HepG2 (cell line): Measurements from ENCODE around the gene ZCCHC8. TPM values are rescaled to one million over a fixed set of nuclear protein-coding genes. Genes with fewer than 3 reads are reported as not detected.

Experiments used
- BRF2 ChIP-seq: sonication (generic); formaldehyde crosslinking; IDR thresholded peaks from 2 replicates; pipeline ENCODE4 v1.8.1; 2022; ENCODE audit warnings: mild to moderate bottlenecking, missing genetic modification reagents
- CENPT ChIP-seq: sonication (generic); formaldehyde crosslinking; IDR thresholded peaks from 2 replicates; pipeline ENCODE4 v1.8.0; 2022; ENCODE audit warnings: low read depth, mild to moderate bottlenecking, moderate library complexity, missing genetic modification reagents
- CHCHD3 ChIP-seq: sonication (generic); formaldehyde crosslinking; IDR thresholded peaks from 2 replicates; pipeline ENCODE4 v1.8.0; 2022; ENCODE audit warnings: mild to moderate bottlenecking, missing genetic modification reagents, moderate library complexity
- HCFC1 ChIP-seq: fragments of 150-350 bp; IDR thresholded peaks from 2 replicates; pipeline ENCODE4 v1.6.1; 2014; ENCODE audit warnings: low read depth, low read length
- KLF11 ChIP-seq: IDR thresholded peaks from 2 replicates; pipeline ENCODE4 v1.6.1; 2016; ENCODE audit warnings: missing compliant biosample characterization
- MIXL1 ChIP-seq: IDR thresholded peaks from 2 replicates; pipeline ENCODE4 v1.6.1; 2016
- NAIF1 ChIP-seq: sonication (generic); formaldehyde crosslinking; IDR thresholded peaks from 2 replicates; pipeline ENCODE4 v1.5.0; 2020; ENCODE audit warnings: mild to moderate bottlenecking, missing genetic modification reagents, borderline replicate concordance
- NCOR1 ChIP-seq: fragments of 200-600 bp; sonication (generic); IDR thresholded peaks from 2 replicates; pipeline ENCODE4 v1.7.0; 2017; ENCODE audit warnings: antibody characterized with exemption, low read length, borderline replicate concordance
- PCBP2 ChIP-seq: fragments of 200-400 bp; formaldehyde crosslinking; optimal IDR thresholded peaks from 2 replicates; pipeline ENCODE3; 2018; ENCODE audit warnings: low read length, low read depth; ENCODE audit not compliant: poor library complexity, severe bottlenecking
- PITX1 ChIP-seq: sonication (generic); formaldehyde crosslinking; IDR thresholded peaks from 2 replicates; pipeline ENCODE4 v1.5.1; 2020; ENCODE audit warnings: mild to moderate bottlenecking, missing genetic modification reagents
- RFX1 ChIP-seq: fragments of 450-650 bp; IDR thresholded peaks from 2 replicates; pipeline ENCODE4 v1.6.1; 2017
- SATB2 ChIP-seq: sonication (generic); formaldehyde crosslinking; IDR thresholded peaks from 2 replicates; pipeline ENCODE4 v1.5.0; 2020; ENCODE audit warnings: missing genetic modification reagents
- ZNF354B ChIP-seq: sonication (generic); formaldehyde crosslinking; IDR thresholded peaks from 2 replicates; pipeline ENCODE4 v1.8.0; 2022; ENCODE audit warnings: mild to moderate bottlenecking, missing genetic modification reagents
- ZNF414 ChIP-seq: sonication (generic); formaldehyde crosslinking; IDR thresholded peaks from 2 replicates; pipeline ENCODE4 v1.5.0; 2020; ENCODE audit warnings: missing genetic modification reagents
- ZNF558 ChIP-seq: sonication (generic); formaldehyde crosslinking; IDR thresholded peaks from 2 replicates; pipeline ENCODE4 v1.9.0; 2022; ENCODE audit warnings: mild to moderate bottlenecking, missing genetic modification reagents, borderline replicate concordance
- ZNF567 ChIP-seq: sonication (generic); formaldehyde crosslinking; IDR thresholded peaks from 2 replicates; pipeline ENCODE4 v1.8.1; 2023; ENCODE audit warnings: mild to moderate bottlenecking, missing genetic modification reagents, borderline replicate concordance
- ZNF703 ChIP-seq: sonication (generic); formaldehyde crosslinking; IDR thresholded peaks from 2 replicates; pipeline ENCODE4 v1.5.1; 2020; ENCODE audit warnings: missing genetic modification reagents, mild to moderate bottlenecking, moderate library complexity, borderline replicate concordance
- ZNF775 ChIP-seq: sonication (generic); formaldehyde crosslinking; IDR thresholded peaks from 2 replicates; pipeline ENCODE4 v1.4.0; 2020; ENCODE audit warnings: missing genetic modification reagents, mild to moderate bottlenecking, moderate library complexity, borderline replicate concordance
- ZNF790 ChIP-seq: sonication (generic); formaldehyde crosslinking; IDR thresholded peaks from 2 replicates; pipeline ENCODE4 v1.8.0; 2022; ENCODE audit warnings: missing genetic modification reagents, mild to moderate bottlenecking, borderline replicate concordance
- ZNF83 ChIP-seq: sonication (generic); formaldehyde crosslinking; IDR thresholded peaks from 2 replicates; pipeline ENCODE4 v1.4.0; 2020; ENCODE audit warnings: missing genetic modification reagents, mild to moderate bottlenecking, borderline replicate concordance
- polyA plus RNA-seq, 8 experiments: library from polyadenylated mRNA; depleted of rRNA in 3 of 8; stranded (reverse) in 7 of 8; unstranded in 1 of 8; fragments of >200 nt; fragmentation: Illumina TruSeq in 4 of 8; extraction: Trizol in 4 of 8; gene quantifications; 2 replicates each; pipeline versions ENCODE4 v1.2.1 to v1.2.3, GENCODE V29; 2011 to 2016; ENCODE audit warnings: low read depth in 4 of 8, missing spikeins in 1 of 8, mixed read lengths in 1 of 8; ENCODE audit not compliant: insufficient read depth in 1 of 8
- total RNA-seq, 5 experiments: library from RNA; depleted of rRNA; stranded (reverse); fragments of >200 nt; fragmentation: Illumina TruSeq; extraction: Trizol; gene quantifications; 2 replicates each; pipeline ENCODE4 v1.2.3, GENCODE V29; 2016; ENCODE audit warnings: low read depth in 1 of 5
- TF ChIP-seq, protein P1 (sequence below): IDR thresholded peaks from 2 replicates; pipeline ENCODE4 v1.6.1; 2016; ENCODE audit warnings: low read depth
- TF ChIP-seq, protein P2 (sequence below): sonication (generic); formaldehyde crosslinking; IDR thresholded peaks from 2 replicates; pipeline ENCODE4 v1.8.1; 2023; ENCODE audit warnings: mild to moderate bottlenecking, moderate library complexity, missing genetic modification reagents
- TF ChIP-seq, protein P3 (sequence below): sonication (generic); formaldehyde crosslinking; conservative IDR thresholded peaks from 2 replicates; pipeline ENCODE4 v1.8.1; 2023; ENCODE audit warnings: missing genetic modification reagents

Gene ZCCHC8
- total and polyA plus RNA-seq, 2 of the 13 experiments (the other 11 are each of a cell fraction or from before 2014, with no cell fraction given) = 18.6 to 20.9 TPM

DNA sequence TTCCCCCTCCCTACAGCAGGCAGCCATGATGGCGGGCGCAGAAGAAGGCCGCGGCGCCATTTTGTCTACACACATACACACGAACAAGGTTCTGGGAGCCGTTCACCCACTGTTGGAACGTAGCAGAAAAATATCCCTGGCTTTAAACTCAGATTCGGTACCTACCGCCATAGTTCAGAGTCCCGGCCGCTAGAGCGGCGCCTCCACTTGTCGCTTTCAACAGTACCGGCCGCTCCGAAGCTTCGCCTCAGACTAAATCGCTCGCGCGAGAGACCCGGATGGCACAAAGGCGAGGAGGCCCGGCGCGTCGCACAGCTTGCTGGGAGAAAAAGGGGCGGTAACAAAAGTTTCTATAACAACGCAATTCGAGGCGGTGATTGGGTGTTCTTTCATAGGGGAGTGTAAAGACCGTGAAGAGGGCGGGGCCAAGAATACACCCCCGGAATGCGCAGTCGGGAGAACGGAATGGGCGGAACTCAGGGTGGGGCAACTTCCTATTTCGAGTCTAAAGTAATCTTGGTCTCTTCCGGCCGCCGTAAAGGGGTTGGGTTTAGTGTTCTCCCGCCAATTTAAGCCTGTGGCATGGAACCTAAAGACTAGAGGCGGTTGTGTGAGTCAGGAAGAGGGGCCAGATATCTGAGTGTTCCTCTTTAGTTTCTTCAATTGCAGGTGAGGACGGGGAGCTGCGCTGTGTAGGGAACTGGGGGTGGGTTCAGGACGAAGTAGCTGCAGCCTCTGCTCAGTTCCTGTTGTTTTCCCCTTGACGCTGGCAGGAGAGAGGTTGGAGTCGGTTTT lies 26.1 kb upstream of the ZCCHC8 start, which contains the start of the genes KNTC1 and RSRC2 (continued):
- TF ChIP-seq, protein P1, sequence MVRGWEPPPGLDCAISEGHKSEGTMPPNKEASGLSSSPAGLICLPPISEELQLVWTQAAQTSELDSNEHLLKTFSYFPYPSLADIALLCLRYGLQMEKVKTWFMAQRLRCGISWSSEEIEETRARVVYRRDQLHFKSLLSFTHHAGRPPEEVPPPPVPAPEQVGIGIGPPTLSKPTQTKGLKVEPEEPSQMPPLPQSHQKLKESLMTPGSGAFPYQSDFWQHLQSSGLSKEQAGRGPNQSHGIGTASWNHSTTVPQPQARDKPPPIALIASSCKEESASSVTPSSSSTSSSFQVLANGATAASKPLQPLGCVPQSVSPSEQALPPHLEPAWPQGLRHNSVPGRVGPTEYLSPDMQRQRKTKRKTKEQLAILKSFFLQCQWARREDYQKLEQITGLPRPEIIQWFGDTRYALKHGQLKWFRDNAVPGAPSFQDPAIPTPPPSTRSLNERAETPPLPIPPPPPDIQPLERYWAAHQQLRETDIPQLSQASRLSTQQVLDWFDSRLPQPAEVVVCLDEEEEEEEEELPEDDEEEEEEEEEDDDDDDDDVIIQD (CRISPR knock-in tag) = peak; percentile 57; the same call in 1 of the 2 replicates
- TF ChIP-seq CENPT (CRISPR knock-in tag) (no peak), SATB2 (CRISPR knock-in tag) (0 out of 2 replicates have a peak, but pooled peaks have one; percentile 73), KLF11 (CRISPR knock-in tag) (peak; percentile 20; the same call in 1 of the 2 replicates), CHCHD3 (no peak), NCOR1 (peak; percentile 43; the same call in 1 of the 2 replicates), RFX1 (peak; percentile 84), MIXL1 (CRISPR knock-in tag) (peak; percentile 31; the same call in 1 of the 2 replicates), NAIF1 (0 out of 2 replicates have a peak, but pooled peaks have one; percentile 67), HCFC1 (peak; percentile 41; the same call in 1 of the 2 replicates), ZNF567 (CRISPR knock-in tag) (peak; percentile 63; the same call in 1 of the 2 replicates), PCBP2 (no peak), ZNF790 (CRISPR knock-in tag) (no peak), PITX1 (peak; percentile 87; the same call in 1 of the 2 replicates), BRF2 (CRISPR knock-in tag) (no peak), ZNF83 (CRISPR knock-in tag) (no peak), ZNF354B (CRISPR knock-in tag) (no peak), ZNF703 (CRISPR knock-in tag) (no peak), ZNF775 (0 out of 2 replicates have a peak, but pooled peaks have one; percentile 6), ZNF558 (CRISPR knock-in tag) (0 out of 2 replicates have a peak, but pooled peaks have one; percentile 20), ZNF414 (CRISPR knock-in tag) (no peak)
- TF ChIP-seq, protein P2, sequence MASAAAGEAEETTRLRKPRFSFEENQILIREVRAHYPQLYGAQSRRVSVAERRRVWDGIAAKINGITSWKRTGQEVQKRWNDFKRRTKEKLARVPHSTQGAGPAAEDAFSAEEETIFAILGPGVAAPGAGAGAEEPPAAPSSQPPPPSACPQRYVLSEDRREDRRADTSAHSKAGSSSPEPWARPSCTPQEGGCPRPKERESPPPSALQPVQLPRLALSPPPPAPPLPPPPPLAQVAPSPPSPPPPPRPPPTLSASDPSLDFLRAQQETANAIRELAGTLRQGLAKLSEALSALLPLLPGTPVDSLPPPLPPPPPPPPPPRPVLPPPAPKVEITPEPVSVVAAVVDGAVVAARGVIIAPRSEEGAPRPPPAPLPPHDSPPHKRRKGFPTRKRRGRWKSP (CRISPR knock-in tag) = peak; percentile 76; the same call in 1 of the 2 replicates
- TF ChIP-seq, protein P3, sequence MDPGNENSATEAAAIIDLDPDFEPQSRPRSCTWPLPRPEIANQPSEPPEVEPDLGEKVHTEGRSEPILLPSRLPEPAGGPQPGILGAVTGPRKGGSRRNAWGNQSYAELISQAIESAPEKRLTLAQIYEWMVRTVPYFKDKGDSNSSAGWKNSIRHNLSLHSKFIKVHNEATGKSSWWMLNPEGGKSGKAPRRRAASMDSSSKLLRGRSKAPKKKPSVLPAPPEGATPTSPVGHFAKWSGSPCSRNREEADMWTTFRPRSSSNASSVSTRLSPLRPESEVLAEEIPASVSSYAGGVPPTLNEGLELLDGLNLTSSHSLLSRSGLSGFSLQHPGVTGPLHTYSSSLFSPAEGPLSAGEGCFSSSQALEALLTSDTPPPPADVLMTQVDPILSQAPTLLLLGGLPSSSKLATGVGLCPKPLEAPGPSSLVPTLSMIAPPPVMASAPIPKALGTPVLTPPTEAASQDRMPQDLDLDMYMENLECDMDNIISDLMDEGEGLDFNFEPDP = no peak
